ENCODE results near the gene AFG3L2. TPM values are rescaled to one million over a fixed set of nuclear protein-coding genes. Genes with fewer than 3 reads are reported as not detected.

The AFG3L2 gene
- total RNA-seq, 1 experiment from 2014 or later: 42.3 TPM

DNA sequence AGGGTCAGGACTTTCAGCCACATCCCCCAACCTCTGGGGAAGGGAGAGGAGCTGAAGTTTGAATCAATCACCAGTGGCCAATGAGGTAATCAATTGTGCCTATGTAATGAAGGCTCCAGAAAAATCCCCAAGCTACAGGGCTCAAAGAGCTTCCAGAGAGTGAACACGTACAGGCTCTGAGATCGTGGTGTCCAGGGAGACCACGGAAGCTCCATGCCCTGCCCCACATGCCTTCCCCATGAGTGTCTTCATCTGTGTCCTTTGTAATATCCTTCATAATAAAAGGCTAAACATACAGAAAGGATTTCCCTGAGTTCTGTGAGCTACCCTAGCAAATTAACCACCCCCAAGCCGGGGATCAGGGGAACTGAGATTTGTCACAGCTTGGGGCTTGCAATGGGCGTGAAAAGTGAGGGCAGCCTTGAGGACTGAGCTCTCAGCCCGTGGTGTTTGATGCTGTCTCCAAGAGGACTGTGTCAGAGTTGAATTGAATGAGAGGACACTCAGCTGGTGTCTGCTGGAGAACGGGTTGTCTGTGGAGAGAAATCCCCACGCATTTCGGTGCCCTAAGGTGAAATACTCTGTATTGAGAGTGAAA lies 94.5 kb downstream of the AFG3L2 start:
- Histone ChIP-seq H3K4me3 (no peak overlapping the region), H3K4me1 (peaks cover 6% of the 10 kb centered on the region; the same call in 1 of the 2 replicates), H3K36me3 (no peaks in the 10 kb centered on the region), H3K27me3 (no peaks in the 10 kb centered on the region), H3K27ac (no peak overlapping the region), H3K9me3 (replicated peaks) (no peaks in the 10 kb centered on the region)
- DNase-seq: no peak

DNA sequence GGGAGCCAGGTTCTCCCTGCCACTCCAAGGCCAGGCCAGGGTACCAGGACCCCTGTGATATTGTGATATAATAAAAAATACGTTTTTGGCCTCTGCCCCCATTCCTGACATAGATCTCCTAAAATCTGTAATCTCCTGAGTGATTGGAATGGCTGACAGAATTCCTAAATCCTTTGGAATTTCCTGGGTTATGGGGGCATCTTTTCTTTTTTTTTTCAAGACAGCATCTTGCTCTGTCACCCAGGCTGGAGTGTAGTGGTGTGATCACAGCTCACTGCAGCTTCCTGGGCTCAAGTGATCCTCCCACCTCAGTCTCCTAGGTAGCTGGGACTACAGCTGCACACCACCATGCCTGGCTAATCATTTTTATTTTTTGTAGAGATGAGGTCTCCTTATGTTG lies 95.2 kb downstream of the AFG3L2 start:
- H3K27me3 ChIP-seq: no peaks in the 10 kb centered on the region
- H3K4me3 ChIP-seq: no peak overlapping the region
- no peak for DNase-seq

GRCh38 chr18:12279781-12280531 lies 97.1 kb downstream of the AFG3L2 start:
- Histone ChIP-seq H3K4me1 (peaks cover 6% of the 10 kb centered on the region; the same call in 1 of the 2 replicates), H3K27me3 (no peaks in the 10 kb centered on the region), H3K27ac (peak overlapping the region; percentile 63), H3K9me3 (replicated peaks) (no peaks in the 10 kb centered on the region), H3K4me3 (no peak overlapping the region), H3K36me3 (no peaks in the 10 kb centered on the region)
- no peak for DNase-seq

More for the DNA sequence above, 95.2 kb downstream of the AFG3L2 start:
- H3K36me3 ChIP-seq: no peaks in the 10 kb centered on the region
- no peak overlapping the region for H3K27ac ChIP-seq
- no peaks in the 10 kb centered on the region for H3K9me3 ChIP-seq (replicated peaks)
- H3K4me1 ChIP-seq: peaks cover 6% of the 10 kb centered on the region; the same call in 1 of the 2 replicates

Other genes with a start within 250 kb of the AFG3L2 start
- not detected in 2 replicates for gene CIDEA, start 122.9 kb downstream of the AFG3L2 start, total RNA-seq (2014; rRNA removed; shearing (Covaris generic))
- 108 and 127 TPM in 2 replicates for gene TUBB6, start 69.0 kb downstream of the AFG3L2 start, total RNA-seq (2014; rRNA removed; shearing (Covaris generic))
- gene PRELID3A, start 30.7 kb upstream of the AFG3L2 start, total RNA-seq (2014; rRNA removed; shearing (Covaris generic)): 1.4 and 2.1 TPM in 2 replicates